ENCODE measurements around the gene TMPRSS7.
"Not testable (repeated sequence)": the region's sequence is repeated elsewhere in the genome, so short reads cannot be mapped to it uniquely, and the experiment has no call there.

TMPRSS7 gene

GRCh38 chr3:112013058-112013783, 21.3 kb upstream of the TMPRSS7 start:
- DNase-seq, result no peak

GRCh38 chr3:112013784-112014143, 20.8 kb upstream of the TMPRSS7 start:
- no peak for DNase-seq

- DNase-seq, result no peak
Observed at GRCh38 chr3:112017091-112017490, 17.4 kb upstream of the TMPRSS7 start.

GRCh38 chr3:112018712-112019111, 15.8 kb upstream of the TMPRSS7 start:
- no peak for DNase-seq

- no peak for DNase-seq
Observed at GRCh38 chr3:112019716-112020115, 14.8 kb upstream of the TMPRSS7 start.

GRCh38 chr3:112020674-112021085, 13.9 kb upstream of the TMPRSS7 start:
- DNase-seq, result no peak

GRCh38 chr3:112027142-112027541, 7.4 kb upstream of the TMPRSS7 start:
- DNase-seq, result no peak

- no peak for DNase-seq
Observed at GRCh38 chr3:112027826-112028225, 6.7 kb upstream of the TMPRSS7 start.

GRCh38 chr3:112030901-112031300, 3.6 kb upstream of the TMPRSS7 start:
- no peak for DNase-seq

- DNase-seq, result no peak
Observed at GRCh38 chr3:112032098-112032731, 2.3 kb upstream of the TMPRSS7 start.

- no peak for DNase-seq
Observed at GRCh38 chr3:112035241-112035640, 705 bp downstream of the TMPRSS7 start.

- not testable (repeated sequence) for DNase-seq
Observed at GRCh38 chr3:112037194-112037593, 2.7 kb downstream of the TMPRSS7 start.

GRCh38 chr3:112038863-112039262, 4.3 kb downstream of the TMPRSS7 start:
- peak; percentile 7 for DNase-seq

GRCh38 chr3:112041321-112041720, 6.8 kb downstream of the TMPRSS7 start:
- no peak for DNase-seq

GRCh38 chr3:112042842-112043280, 8.3 kb downstream of the TMPRSS7 start:
- DNase-seq, result peak; percentile 59

GRCh38 chr3:112043621-112044201, 9.2 kb downstream of the TMPRSS7 start:
- no peak for DNase-seq

GRCh38 chr3:112046599-112046998, 12.1 kb downstream of the TMPRSS7 start:
- DNase-seq, result no peak

- DNase-seq, result no peak
Observed at GRCh38 chr3:112047264-112047663, 12.7 kb downstream of the TMPRSS7 start.

- no peak for DNase-seq
Observed at GRCh38 chr3:112048911-112049310, 14.4 kb downstream of the TMPRSS7 start.

- no peak for DNase-seq
Observed at GRCh38 chr3:112053229-112053628, 18.7 kb downstream of the TMPRSS7 start.

GRCh38 chr3:112056451-112056929, 22.0 kb downstream of the TMPRSS7 start:
- DNase-seq, result no peak

- DNase-seq, result no peak
Observed at GRCh38 chr3:112059497-112059896, 25.0 kb downstream of the TMPRSS7 start.

GRCh38 chr3:112061152-112061551, 26.6 kb downstream of the TMPRSS7 start:
- DNase-seq, result no peak

Measured in NCI-H1048 (cell line).